HCT116 (cell line): ENCODE measurements around the gene PLCB2.

Source experiments
- CTCF ChIP-seq, 3 experiments: fragments of 200-600 bp in 1 of 3; sonication (generic) in 1 of 3; IDR thresholded peaks in 2 of 3; conservative IDR thresholded peaks in 1 of 3; 2 replicates each; pipeline ENCODE4 v1.5.1; 2012 to 2017; ENCODE audit warnings: low read depth in 2 of 3, low read length in 2 of 3, antibody characterized with exemption in 1 of 3, borderline replicate concordance in 1 of 3, control low read depth in 1 of 3, mild to moderate bottlenecking in 1 of 3, mixed read lengths in 1 of 3, mixed run types in 1 of 3, moderate library complexity in 1 of 3; ENCODE audit not compliant: insufficient read depth in 1 of 3
- RAD21 ChIP-seq: IDR thresholded peaks from 2 replicates; pipeline ENCODE4 v1.6.1; 2012; ENCODE audit warnings: low read depth, mild to moderate bottlenecking
- SP1 ChIP-seq: IDR thresholded peaks from 2 replicates; pipeline ENCODE4 v1.6.1; 2012; ENCODE audit warnings: low read depth

DNA sequence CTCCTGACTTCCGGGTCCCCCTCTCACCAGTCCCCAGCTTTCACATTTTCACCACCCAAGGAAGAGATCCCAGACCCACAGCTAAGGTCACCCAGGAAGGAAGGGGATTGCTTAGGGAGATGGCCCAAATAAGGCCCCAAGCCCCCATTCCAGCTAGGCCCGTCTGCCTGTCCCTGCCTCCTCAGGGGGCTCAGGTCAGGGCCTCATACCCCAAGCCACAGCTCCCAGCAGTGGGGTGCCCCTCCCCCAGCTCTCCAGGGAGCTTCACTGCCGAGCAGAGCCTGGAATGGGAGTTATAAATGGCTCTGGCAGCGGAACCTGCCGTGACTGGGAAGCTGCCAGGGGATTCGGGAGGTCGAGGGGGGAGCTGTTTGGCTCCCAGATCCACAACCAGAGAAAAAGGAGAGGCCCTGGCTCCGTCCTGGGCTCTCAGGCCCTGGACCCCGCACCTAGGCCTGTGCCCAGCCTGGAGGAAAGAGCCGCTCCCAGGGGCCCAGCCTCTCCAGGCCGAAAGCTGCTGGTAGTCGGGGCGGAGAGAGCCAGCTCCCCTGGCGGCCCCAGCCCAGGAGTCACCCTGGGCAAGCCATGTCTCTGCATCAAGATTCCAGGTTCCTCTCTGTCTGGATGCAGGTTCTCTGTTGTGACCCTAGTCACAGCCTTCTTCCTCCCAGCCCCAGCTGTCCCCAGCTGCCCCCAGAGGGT is 32.5 kb upstream of the PLCB2 start:
- TF ChIP-seq SP1 (no peak), RAD21 (no peak), CTCF (IDR thresholded peaks at IDR 0.05 in 2 of 3, conservative IDR thresholded peaks at IDR 0.05 in 1 of 3; ENCODE audit: borderline replicate concordance in 1 of 3, insufficient read depth in 1 of 3, low read depth in 2 of 3, low read length in 2 of 3) (no peak; a peak in 1 of 6 replicates)
